SH-SY5Y (cell line): ENCODE measurements around the gene CSF3.

Experiments
- GATA2 ChIP-seq: IDR thresholded peaks from 2 replicates; pipeline ENCODE4 v1.6.1; 2011; ENCODE audit warnings: mild to moderate bottlenecking, low read depth, low read length
- GATA3 ChIP-seq: IDR thresholded peaks from 2 replicates; pipeline ENCODE4 v1.6.1; 2011; ENCODE audit warnings: low read depth, mild to moderate bottlenecking, low read length, moderate library complexity

DNA sequence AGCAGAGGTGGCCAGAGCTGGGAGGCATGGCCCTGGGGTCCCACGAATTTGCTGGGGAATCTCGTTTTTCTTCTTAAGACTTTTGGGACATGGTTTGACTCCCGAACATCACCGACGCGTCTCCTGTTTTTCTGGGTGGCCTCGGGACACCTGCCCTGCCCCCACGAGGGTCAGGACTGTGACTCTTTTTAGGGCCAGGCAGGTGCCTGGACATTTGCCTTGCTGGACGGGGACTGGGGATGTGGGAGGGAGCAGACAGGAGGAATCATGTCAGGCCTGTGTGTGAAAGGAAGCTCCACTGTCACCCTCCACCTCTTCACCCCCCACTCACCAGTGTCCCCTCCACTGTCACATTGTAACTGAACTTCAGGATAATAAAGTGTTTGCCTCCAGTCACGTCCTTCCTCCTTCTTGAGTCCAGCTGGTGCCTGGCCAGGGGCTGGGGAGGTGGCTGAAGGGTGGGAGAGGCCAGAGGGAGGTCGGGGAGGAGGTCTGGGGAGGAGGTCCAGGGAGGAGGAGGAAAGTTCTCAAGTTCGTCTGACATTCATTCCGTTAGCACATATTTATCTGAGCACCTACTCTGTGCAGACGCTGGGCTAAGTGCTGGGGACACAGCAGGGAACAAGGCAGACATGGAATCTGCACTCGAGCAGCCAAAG lies 2.3 kb downstream of the CSF3 start:
- TF ChIP-seq GATA2 (no peak), GATA3 (no peak)
